Liver (tissue), 9 donors: Measurements from ENCODE around the gene PACSIN2. TPM values are rescaled to one million over a fixed set of nuclear protein-coding genes. Genes with fewer than 3 reads are reported as not detected.

Source experiments
- DNase-seq: peaks from one replicate; pipeline ENCODE4 v3.0.0-alpha.2; 2017; ENCODE audit warnings: low spot score
- H3K27ac ChIP-seq, 2 donors: one replicate each; pipeline ENCODE4 v1.7.0; 2013; ENCODE audit warnings: inconsistent platforms in 2 of 2, low read length in 2 of 2, control low read depth in 1 of 2, low read depth in 1 of 2, mild to moderate bottlenecking in 1 of 2
- H3K27me3 ChIP-seq, 4 donors: one replicate each; pipeline versions ENCODE4 v1.6.1 to v1.7.0; 2013; ENCODE audit warnings: low read length in 3 of 4, inconsistent platforms in 1 of 4, mild to moderate bottlenecking in 1 of 4, moderate library complexity in 1 of 4; ENCODE audit not compliant: control insufficient read depth in 4 of 4, insufficient read depth in 4 of 4
- H3K36me3 ChIP-seq, 4 donors: one replicate each; pipeline versions ENCODE4 v1.6.1 to v1.7.0; 2013; ENCODE audit warnings: low read length in 3 of 4, mild to moderate bottlenecking in 3 of 4, low read depth in 1 of 4, moderate library complexity in 1 of 4; ENCODE audit not compliant: control insufficient read depth in 4 of 4, insufficient read depth in 3 of 4
- H3K4me1 ChIP-seq, 4 donors: one replicate each; pipeline versions ENCODE4 v1.6.1 to v1.7.0; 2013; ENCODE audit warnings: low read length in 3 of 4, mild to moderate bottlenecking in 3 of 4, moderate library complexity in 1 of 4; ENCODE audit not compliant: control insufficient read depth in 4 of 4, insufficient read depth in 4 of 4
- H3K4me3 ChIP-seq, 3 donors: one replicate each; pipeline versions ENCODE4 v1.6.1 to v1.7.0; 2013; ENCODE audit warnings: low read length in 3 of 3, control low read depth in 1 of 3, low read depth in 1 of 3, mild to moderate bottlenecking in 1 of 3
- H3K9ac ChIP-seq, 2 donors: one replicate each; pipeline ENCODE4 v1.7.0; 2013; ENCODE audit warnings: low read length in 2 of 2, mild to moderate bottlenecking in 2 of 2, moderate library complexity in 2 of 2, control low read depth in 1 of 2, low read depth in 1 of 2
- H3K9me3 ChIP-seq, 4 donors: one replicate each; pipeline versions ENCODE4 v1.6.1 to v1.7.0; 2013; ENCODE audit warnings: low read length in 3 of 4; ENCODE audit not compliant: control insufficient read depth in 4 of 4
- EGR1 ChIP-seq, 2 donors: IDR thresholded peaks; 2 replicates each; pipeline ENCODE4 v1.6.1; 2016 to 2018; ENCODE audit warnings: antibody characterized with exemption in 2 of 2, low read depth in 2 of 2
- FOXA1 ChIP-seq: IDR thresholded peaks from 2 replicates; pipeline ENCODE4 v1.6.1; 2016; ENCODE audit warnings: antibody characterized with exemption
- FOXA2 ChIP-seq: IDR thresholded peaks from 2 replicates; pipeline ENCODE4 v1.6.1; 2016; ENCODE audit warnings: antibody characterized with exemption
- GABPA ChIP-seq, 2 donors: IDR thresholded peaks in 1 of 2; conservative IDR thresholded peaks in 1 of 2; 2 replicates each; pipeline ENCODE4 v1.6.1; 2016; ENCODE audit warnings: antibody characterized with exemption in 2 of 2, mild to moderate bottlenecking in 1 of 2, moderate library complexity in 1 of 2
- HNF4A ChIP-seq, 2 donors: conservative IDR thresholded peaks; 2 replicates each; pipeline ENCODE4 v1.6.1; 2016; ENCODE audit warnings: antibody characterized with exemption in 2 of 2, mild to moderate bottlenecking in 2 of 2
- HNF4G ChIP-seq: IDR thresholded peaks from 2 replicates; pipeline ENCODE4 v1.6.1; 2016; ENCODE audit warnings: antibody characterized with exemption
- NR2F2 ChIP-seq: IDR thresholded peaks from 2 replicates; pipeline ENCODE4 v1.6.1; 2016; ENCODE audit warnings: antibody characterized with exemption
- RAD21 ChIP-seq, 2 donors: IDR thresholded peaks; 2 replicates each; pipeline ENCODE4 v1.6.1; 2016; ENCODE audit warnings: antibody characterized with exemption in 2 of 2, mild to moderate bottlenecking in 2 of 2
- RXRA ChIP-seq, 2 donors: IDR thresholded peaks; 2 replicates each; pipeline ENCODE4 v1.6.1; 2017 to 2018; ENCODE audit warnings: antibody characterized with exemption in 2 of 2, mild to moderate bottlenecking in 1 of 2
- TAF1 ChIP-seq: conservative IDR thresholded peaks from 2 replicates; pipeline ENCODE4 v1.6.1; 2016; ENCODE audit warnings: antibody characterized with exemption, mild to moderate bottlenecking
- YY1 ChIP-seq: IDR thresholded peaks from 2 replicates; pipeline ENCODE4 v1.6.1; 2016; ENCODE audit warnings: antibody characterized with exemption, mild to moderate bottlenecking
- WGBS: extraction: QIAGEN DNeasy Blood & Tissue Kit; methylation state at CpG from one replicate; pipeline ENCODE4 v1.1.7; 2013; 5-methylcytosine and 5-hydroxymethylcytosine counted together
- polyA plus RNA-seq, 2 donors: library from polyadenylated mRNA; stranded (reverse) in 1 of 2; unstranded in 1 of 2; fragments of 200-250 nt in 1 of 2; fragments of >200 nt in 1 of 2; fragmentation: Nextera tagmentation in 1 of 2; extraction: Ambion mirVana in 1 of 2; gene quantifications; one replicate each; pipeline versions ENCODE4 v1.2.1 to v1.2.3, GENCODE V29; 2013 to 2015
- total RNA-seq, 2 donors: library from RNA; depleted of rRNA; stranded (reverse); fragments of >200 nt; gene quantifications; one replicate each; pipeline ENCODE4 v1.2.3, GENCODE V29; 2014
- TF ChIP-seq, protein P1 (sequence below): IDR thresholded peaks from 2 replicates; pipeline ENCODE4 v1.6.1; 2016; ENCODE audit warnings: antibody characterized with exemption
- TF ChIP-seq, protein P2 (sequence below): fragments of 150-350 bp; IDR thresholded peaks from 2 replicates; pipeline ENCODE4 v1.5.1; 2017; ENCODE audit warnings: improper control_type of control experiment, low read depth, low read length; ENCODE audit not compliant: missing input control
- TF ChIP-seq, protein P3 (sequence below): IDR thresholded peaks from 2 replicates; pipeline ENCODE4 v1.6.1; 2016; ENCODE audit warnings: antibody characterized with exemption
- TF ChIP-seq, protein P4 (sequence below): IDR thresholded peaks from 2 replicates; pipeline ENCODE4 v1.6.1; 2016; ENCODE audit warnings: antibody characterized with exemption, mild to moderate bottlenecking
- donor health status: healthy.
- donor health status: healthy.
- donor health status: healthy.
- donor health status: healthy.
- donor health status: healthy.

Gene PACSIN2
- total and polyA plus RNA-seq, 4 donors, result 9.1 to 31.4 (median 17.0) TPM

DNA sequence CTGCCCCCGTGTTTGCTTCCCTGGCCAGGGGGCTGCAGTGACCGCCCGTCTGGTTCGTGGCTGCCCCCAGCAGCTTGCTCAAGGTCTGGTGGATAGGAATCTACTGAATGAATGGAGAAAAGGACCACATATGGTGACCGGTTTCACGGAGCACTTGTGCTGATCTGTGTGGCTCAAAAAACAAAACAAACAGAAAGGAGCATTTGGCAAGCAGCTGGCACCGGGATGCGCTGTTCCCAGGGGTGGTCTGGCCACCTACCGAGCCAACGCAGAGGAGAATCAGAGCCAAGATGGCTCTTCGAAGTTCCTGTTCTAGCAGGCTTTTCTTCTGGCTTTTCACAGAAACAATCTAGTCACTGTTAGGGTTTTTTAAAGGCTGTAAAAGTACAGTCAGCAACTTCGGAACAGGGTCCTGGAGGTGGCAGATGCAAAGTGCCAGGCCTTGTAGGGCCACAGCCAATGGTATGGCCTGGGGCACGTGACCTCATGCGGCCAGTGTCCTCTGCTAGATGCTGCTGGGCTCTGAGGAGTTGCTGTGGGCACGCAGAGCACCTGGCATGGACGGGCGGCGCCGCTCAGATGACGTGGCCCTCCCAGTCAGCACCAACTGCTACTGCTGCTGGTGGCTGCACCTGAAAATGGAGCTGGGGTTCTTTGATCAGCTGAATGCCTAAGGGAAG, 27.3 kb upstream of the PACSIN2 start (continued):
- TF ChIP-seq, protein P1, sequence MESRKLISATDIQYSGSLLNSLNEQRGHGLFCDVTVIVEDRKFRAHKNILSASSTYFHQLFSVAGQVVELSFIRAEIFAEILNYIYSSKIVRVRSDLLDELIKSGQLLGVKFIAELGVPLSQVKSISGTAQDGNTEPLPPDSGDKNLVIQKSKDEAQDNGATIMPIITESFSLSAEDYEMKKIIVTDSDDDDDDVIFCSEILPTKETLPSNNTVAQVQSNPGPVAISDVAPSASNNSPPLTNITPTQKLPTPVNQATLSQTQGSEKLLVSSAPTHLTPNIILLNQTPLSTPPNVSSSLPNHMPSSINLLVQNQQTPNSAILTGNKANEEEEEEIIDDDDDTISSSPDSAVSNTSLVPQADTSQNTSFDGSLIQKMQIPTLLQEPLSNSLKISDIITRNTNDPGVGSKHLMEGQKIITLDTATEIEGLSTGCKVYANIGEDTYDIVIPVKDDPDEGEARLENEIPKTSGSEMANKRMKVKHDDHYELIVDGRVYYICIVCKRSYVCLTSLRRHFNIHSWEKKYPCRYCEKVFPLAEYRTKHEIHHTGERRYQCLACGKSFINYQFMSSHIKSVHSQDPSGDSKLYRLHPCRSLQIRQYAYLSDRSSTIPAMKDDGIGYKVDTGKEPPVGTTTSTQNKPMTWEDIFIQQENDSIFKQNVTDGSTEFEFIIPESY, result no peak

DNA sequence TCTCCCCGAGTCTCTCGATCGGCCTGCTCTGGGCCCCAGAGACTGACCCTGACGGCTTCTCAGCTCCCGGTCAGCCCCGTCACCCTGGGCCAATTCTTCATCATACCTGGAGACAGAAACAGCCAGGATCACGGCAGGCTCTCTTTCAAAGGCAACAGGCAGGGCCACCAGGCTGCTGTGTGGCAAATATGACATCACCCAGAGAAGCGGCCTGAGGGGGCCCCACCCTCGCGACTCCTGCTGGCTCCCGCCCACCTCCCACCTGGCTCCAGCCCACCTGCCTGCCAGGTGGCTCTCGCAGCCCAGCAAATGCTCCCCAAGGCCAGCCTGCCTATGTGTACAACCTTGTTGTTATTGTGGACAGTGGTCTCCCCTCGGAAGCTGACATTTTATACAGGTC, 24.9 kb upstream of the PACSIN2 start:
- H3K4me1 ChIP-seq, result no peaks in the 10 kb centered on the region
- H3K36me3 ChIP-seq, result no peaks in the 10 kb centered on the region
- H3K4me3 ChIP-seq, result no peak overlapping the region
- no peaks in the 10 kb centered on the region for H3K9me3 ChIP-seq
- H3K27ac ChIP-seq, result no peak overlapping the region
- no peak for DNase-seq
- H3K9ac ChIP-seq, result no peak overlapping the region
- no peak for TF ChIP-seq TAF1
- TF ChIP-seq, protein P2, sequence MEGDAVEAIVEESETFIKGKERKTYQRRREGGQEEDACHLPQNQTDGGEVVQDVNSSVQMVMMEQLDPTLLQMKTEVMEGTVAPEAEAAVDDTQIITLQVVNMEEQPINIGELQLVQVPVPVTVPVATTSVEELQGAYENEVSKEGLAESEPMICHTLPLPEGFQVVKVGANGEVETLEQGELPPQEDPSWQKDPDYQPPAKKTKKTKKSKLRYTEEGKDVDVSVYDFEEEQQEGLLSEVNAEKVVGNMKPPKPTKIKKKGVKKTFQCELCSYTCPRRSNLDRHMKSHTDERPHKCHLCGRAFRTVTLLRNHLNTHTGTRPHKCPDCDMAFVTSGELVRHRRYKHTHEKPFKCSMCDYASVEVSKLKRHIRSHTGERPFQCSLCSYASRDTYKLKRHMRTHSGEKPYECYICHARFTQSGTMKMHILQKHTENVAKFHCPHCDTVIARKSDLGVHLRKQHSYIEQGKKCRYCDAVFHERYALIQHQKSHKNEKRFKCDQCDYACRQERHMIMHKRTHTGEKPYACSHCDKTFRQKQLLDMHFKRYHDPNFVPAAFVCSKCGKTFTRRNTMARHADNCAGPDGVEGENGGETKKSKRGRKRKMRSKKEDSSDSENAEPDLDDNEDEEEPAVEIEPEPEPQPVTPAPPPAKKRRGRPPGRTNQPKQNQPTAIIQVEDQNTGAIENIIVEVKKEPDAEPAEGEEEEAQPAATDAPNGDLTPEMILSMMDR, result no peak
- no peak for TF ChIP-seq FOXA1
- no peak for TF ChIP-seq RXRA (IDR thresholded peaks at IDR 0.05)
- TF ChIP-seq, protein P1, result no peak
- no peak for TF ChIP-seq GABPA (IDR thresholded peaks at IDR 0.05 in 1 of 2, conservative IDR thresholded peaks at IDR 0.05 in 1 of 2)
- no peak for TF ChIP-seq HNF4G
- TF ChIP-seq NR2F2, result no peak
- WGBS, result 91% methylated on average over 13 of the region's 13 CpGs
- no peaks in the 10 kb centered on the region for H3K27me3 ChIP-seq

DNA sequence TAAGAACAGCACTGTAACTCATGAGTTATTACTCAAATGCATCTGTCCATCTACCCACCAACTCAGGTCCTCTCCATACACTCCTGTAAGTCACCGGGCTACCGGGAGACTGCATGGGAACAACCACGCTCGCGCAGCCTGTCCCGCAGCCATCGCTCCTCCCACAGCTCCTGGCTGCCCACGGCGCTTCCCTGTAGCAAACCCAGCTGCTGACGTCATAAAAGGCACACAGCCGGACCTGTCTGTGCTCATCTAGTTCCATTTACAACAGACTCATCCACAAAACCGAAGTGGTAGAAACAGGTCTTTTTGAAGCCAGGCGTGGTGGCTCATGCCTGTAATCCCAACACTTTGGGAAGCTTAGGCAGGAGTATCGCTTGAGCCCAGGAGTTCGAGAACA, 23.4 kb upstream of the PACSIN2 start:
- no peaks in the 10 kb centered on the region for H3K9me3 ChIP-seq
- H3K4me3 ChIP-seq, result no peak overlapping the region
- WGBS, result 93% methylated on average over 15 of the region's 15 CpGs
- peaks cover 0 to 6% (median 2%) of the 10 kb centered on the region in 4 donors for H3K4me1 ChIP-seq
- no peaks in the 10 kb centered on the region for H3K27me3 ChIP-seq
- no peak overlapping the region for H3K27ac ChIP-seq
- no peaks in the 10 kb centered on the region for H3K36me3 ChIP-seq
- no peak overlapping the region for H3K9ac ChIP-seq
- DNase-seq, result no peak
- TF ChIP-seq, protein P3, sequence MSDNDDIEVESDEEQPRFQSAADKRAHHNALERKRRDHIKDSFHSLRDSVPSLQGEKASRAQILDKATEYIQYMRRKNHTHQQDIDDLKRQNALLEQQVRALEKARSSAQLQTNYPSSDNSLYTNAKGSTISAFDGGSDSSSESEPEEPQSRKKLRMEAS, result no peak
- no peak for TF ChIP-seq RAD21 (IDR thresholded peaks at IDR 0.05)
- TF ChIP-seq YY1, result no peak
- TF ChIP-seq NR2F2, result no peak
- TF ChIP-seq, protein P4, sequence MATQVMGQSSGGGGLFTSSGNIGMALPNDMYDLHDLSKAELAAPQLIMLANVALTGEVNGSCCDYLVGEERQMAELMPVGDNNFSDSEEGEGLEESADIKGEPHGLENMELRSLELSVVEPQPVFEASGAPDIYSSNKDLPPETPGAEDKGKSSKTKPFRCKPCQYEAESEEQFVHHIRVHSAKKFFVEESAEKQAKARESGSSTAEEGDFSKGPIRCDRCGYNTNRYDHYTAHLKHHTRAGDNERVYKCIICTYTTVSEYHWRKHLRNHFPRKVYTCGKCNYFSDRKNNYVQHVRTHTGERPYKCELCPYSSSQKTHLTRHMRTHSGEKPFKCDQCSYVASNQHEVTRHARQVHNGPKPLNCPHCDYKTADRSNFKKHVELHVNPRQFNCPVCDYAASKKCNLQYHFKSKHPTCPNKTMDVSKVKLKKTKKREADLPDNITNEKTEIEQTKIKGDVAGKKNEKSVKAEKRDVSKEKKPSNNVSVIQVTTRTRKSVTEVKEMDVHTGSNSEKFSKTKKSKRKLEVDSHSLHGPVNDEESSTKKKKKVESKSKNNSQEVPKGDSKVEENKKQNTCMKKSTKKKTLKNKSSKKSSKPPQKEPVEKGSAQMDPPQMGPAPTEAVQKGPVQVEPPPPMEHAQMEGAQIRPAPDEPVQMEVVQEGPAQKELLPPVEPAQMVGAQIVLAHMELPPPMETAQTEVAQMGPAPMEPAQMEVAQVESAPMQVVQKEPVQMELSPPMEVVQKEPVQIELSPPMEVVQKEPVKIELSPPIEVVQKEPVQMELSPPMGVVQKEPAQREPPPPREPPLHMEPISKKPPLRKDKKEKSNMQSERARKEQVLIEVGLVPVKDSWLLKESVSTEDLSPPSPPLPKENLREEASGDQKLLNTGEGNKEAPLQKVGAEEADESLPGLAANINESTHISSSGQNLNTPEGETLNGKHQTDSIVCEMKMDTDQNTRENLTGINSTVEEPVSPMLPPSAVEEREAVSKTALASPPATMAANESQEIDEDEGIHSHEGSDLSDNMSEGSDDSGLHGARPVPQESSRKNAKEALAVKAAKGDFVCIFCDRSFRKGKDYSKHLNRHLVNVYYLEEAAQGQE, result no peak
- no peak for TF ChIP-seq RXRA (IDR thresholded peaks at IDR 0.05)
- no peak for TF ChIP-seq FOXA1
- TF ChIP-seq EGR1 (IDR thresholded peaks at IDR 0.05; ENCODE audit: low read depth in 2 of 2), result no peak
- no peak for TF ChIP-seq HNF4A (conservative IDR thresholded peaks at IDR 0.05)
- TF ChIP-seq, protein P1, result no peak
- TF ChIP-seq FOXA2, result no peak
